Stimulated activated CD8-positive, alpha-beta memory T cell treated with anti-CD3 and anti-CD28 coated beads, Interleukin-2, amount 100 ng/mL, for 48 hours (primary cell): Measurements from ENCODE around the gene ATP6V1B1.

Experiments
- DNase-seq, 2 donors: peaks; one replicate each; pipeline ENCODE4 v3.0.0-alpha.2; 2020; ENCODE audit warnings: low read depth in 2 of 2

Gene ATP6V1B1

GRCh38 chr2:70943205-70943871, 7.6 kb downstream of the ATP6V1B1 start:
- no peak for DNase-seq

- no peak for DNase-seq
Measured at GRCh38 chr2:70944111-70944690, 8.5 kb downstream of the ATP6V1B1 start.

GRCh38 chr2:70946832-70947442, 11.2 kb downstream of the ATP6V1B1 start:
- peak in 1 of 2 donors; percentile 12 for DNase-seq

- DNase-seq: no peak
Measured at GRCh38 chr2:70947556-70948184, 12.0 kb downstream of the ATP6V1B1 start.

GRCh38 chr2:70948337-70949003, 12.8 kb downstream of the ATP6V1B1 start:
- DNase-seq: peak; percentile 62 to 64

- no peak for DNase-seq
Measured at GRCh38 chr2:70949086-70949485, 13.4 kb downstream of the ATP6V1B1 start.

GRCh38 chr2:70954886-70955285, 19.2 kb downstream of the ATP6V1B1 start:
- no peak for DNase-seq

- no peak for DNase-seq
Measured at GRCh38 chr2:70956141-70956540, 20.4 kb downstream of the ATP6V1B1 start.

GRCh38 chr2:70957798-70958197, 22.1 kb downstream of the ATP6V1B1 start:
- DNase-seq: no peak

- DNase-seq: no peak
Measured at GRCh38 chr2:70958759-70959158, 23.1 kb downstream of the ATP6V1B1 start.

GRCh38 chr2:70959271-70959761, 23.6 kb downstream of the ATP6V1B1 start:
- no peak for DNase-seq

- DNase-seq: no peak
Measured at GRCh38 chr2:70959851-70960832, 24.4 kb downstream of the ATP6V1B1 start.

- no peak for DNase-seq
Measured at GRCh38 chr2:70960833-70961647, 25.3 kb downstream of the ATP6V1B1 start.

GRCh38 chr2:70961648-70961994, 25.9 kb downstream of the ATP6V1B1 start:
- DNase-seq: no peak

GRCh38 chr2:70962211-70962884, 26.6 kb downstream of the ATP6V1B1 start:
- no peak for DNase-seq

- no peak for DNase-seq
Measured at GRCh38 chr2:70962885-70963878, 27.5 kb downstream of the ATP6V1B1 start.

- DNase-seq: no peak
Measured at GRCh38 chr2:70964133-70964532, 28.4 kb downstream of the ATP6V1B1 start.
